Activated effector memory CD4-positive, alpha-beta T cell treated with Interleukin-2 at 50 U/mL for 16 hours (primary cell): Measurements from ENCODE around the gene SLFN5.
"Not testable (repeated sequence)": the region's sequence is repeated elsewhere in the genome, so short reads cannot be mapped to it uniquely, and the experiment has no call there.

ENCODE experiments used
- DNase-seq: peaks from one replicate; pipeline ENCODE4 v3.0.0-alpha.2; 2020

SLFN5 gene

GRCh38 chr17:35242805-35243560 is at the start of gene SLFN5:
TSS of gene SLFN5 (plus strand) at chr17:35243072. CDS start at chr17:35258691, 15,619 bp downstream.
- DNase-seq, result peak; percentile 92

GRCh38 chr17:35194001-35194400 is 48.9 kb upstream of the SLFN5 start, which contains the start of gene SLC35G3:
TSS of gene SLC35G3 (minus strand) at chr17:35194393. CDS start at chr17:35194307, 86 bp downstream.
- not testable (repeated sequence) for DNase-seq

GRCh38 chr17:35195062-35195461 is 47.8 kb upstream of the SLFN5 start:
- not testable (repeated sequence) for DNase-seq

GRCh38 chr17:35202582-35202981 is 40.3 kb upstream of the SLFN5 start:
- not testable (repeated sequence) for DNase-seq

- DNase-seq, result no peak
Measured at GRCh38 chr17:35210741-35211140, 32.1 kb upstream of the SLFN5 start.

GRCh38 chr17:35212668-35213067 is 30.2 kb upstream of the SLFN5 start:
- no peak for DNase-seq

- no peak for DNase-seq
Measured at GRCh38 chr17:35213412-35213940, 29.4 kb upstream of the SLFN5 start.

GRCh38 chr17:35214192-35214591 is 28.7 kb upstream of the SLFN5 start:
- peak; percentile 22 for DNase-seq

- peak; percentile 41 for DNase-seq
Measured at GRCh38 chr17:35214631-35215273, 28.1 kb upstream of the SLFN5 start.

GRCh38 chr17:35217107-35217506 is 25.8 kb upstream of the SLFN5 start:
- DNase-seq, result no peak

GRCh38 chr17:35218915-35219314 is 24.0 kb upstream of the SLFN5 start:
- DNase-seq, result no peak

- DNase-seq, result no peak
Measured at GRCh38 chr17:35222452-35222851, 20.4 kb upstream of the SLFN5 start.

GRCh38 chr17:35224436-35224835 is 18.4 kb upstream of the SLFN5 start:
- DNase-seq, result no peak

- no peak for DNase-seq
Measured at GRCh38 chr17:35227546-35227945, 15.3 kb upstream of the SLFN5 start.

GRCh38 chr17:35229638-35230037 is 13.2 kb upstream of the SLFN5 start:
- no peak for DNase-seq

- DNase-seq, result not testable (repeated sequence)
Measured at GRCh38 chr17:35234315-35234714, 8.6 kb upstream of the SLFN5 start.

- DNase-seq, result no peak
Measured at GRCh38 chr17:35235289-35235688, 7.6 kb upstream of the SLFN5 start.

GRCh38 chr17:35235917-35236316 is 7.0 kb upstream of the SLFN5 start:
- no peak for DNase-seq

GRCh38 chr17:35236821-35237220 is 6.1 kb upstream of the SLFN5 start:
- DNase-seq, result no peak

GRCh38 chr17:35238821-35239220 is 4.1 kb upstream of the SLFN5 start:
- DNase-seq, result no peak

GRCh38 chr17:35239823-35240222 is 3.0 kb upstream of the SLFN5 start:
- no peak for DNase-seq

GRCh38 chr17:35240861-35241260 is 2.0 kb upstream of the SLFN5 start:
- no peak for DNase-seq

GRCh38 chr17:35241520-35241919 is 1.4 kb upstream of the SLFN5 start:
- peak; percentile 36 for DNase-seq

GRCh38 chr17:35242158-35242804 is 591 bp upstream of the SLFN5 start:
- DNase-seq, result peak; percentile 80
